HG03039 (cell line): Measurements from ENCODE around the gene CHADL.
A peak's percentile ranks its signal among the peaks of the same experiment; 100 is the strongest.
"Not testable (repeated sequence)": the region's sequence is repeated elsewhere in the genome, so short reads cannot be mapped to it uniquely, and the experiment has no call there.

ENCODE experiments used
- ATAC-seq: cut with Tn5 transposase; IDR thresholded peaks from one replicate; pipeline ENCODE4 v1.9.1; 2021; ENCODE audit warnings: mild to moderate bottlenecking, moderate library complexity; ENCODE audit not compliant: unreplicated experiment

CHADL gene

GRCh38 chr22:41197038-41197972, 43.4 kb downstream of the CHADL start:
- peak; percentile 71 for ATAC-seq

DNA sequence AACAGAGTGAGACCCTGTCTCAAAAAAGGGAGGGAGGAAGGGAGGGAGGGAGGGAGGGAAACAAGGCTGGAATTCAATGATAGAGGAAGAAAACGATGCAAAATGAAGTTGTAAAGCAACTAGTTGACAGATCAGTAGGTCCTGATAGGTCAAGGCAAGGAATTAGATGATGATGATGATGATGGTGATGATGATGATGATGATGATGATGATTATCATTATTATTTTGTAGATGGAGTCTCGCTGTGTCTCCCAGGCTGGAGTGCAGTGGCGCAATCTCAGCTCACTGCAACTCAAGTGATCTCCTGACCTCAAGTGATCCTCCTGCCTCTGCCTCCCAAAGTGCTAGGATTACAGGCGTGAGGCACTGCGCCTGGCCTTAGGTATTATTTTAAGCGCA, 46.9 kb downstream of the CHADL start:
- no peak for ATAC-seq

DNA sequence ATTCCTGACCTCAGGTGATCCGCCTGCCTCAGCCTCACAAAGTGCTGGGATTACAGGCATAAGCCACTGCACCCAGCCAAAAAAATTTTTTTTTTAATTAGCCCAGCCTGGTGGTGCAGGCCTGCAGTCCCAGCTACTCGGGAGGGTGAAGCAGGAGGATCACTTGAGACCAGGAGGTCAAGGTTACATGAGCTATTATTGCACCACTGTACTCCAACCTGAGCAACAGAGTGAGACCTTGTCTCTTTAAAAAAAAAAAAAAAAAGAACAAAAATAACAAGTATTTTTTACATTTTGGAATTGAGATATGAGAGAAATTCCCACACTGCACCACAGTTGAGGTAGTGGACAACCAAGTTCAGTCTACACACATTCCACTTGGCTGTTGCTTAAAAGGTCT, 49.3 kb downstream of the CHADL start:
- ATAC-seq, result no peak

DNA sequence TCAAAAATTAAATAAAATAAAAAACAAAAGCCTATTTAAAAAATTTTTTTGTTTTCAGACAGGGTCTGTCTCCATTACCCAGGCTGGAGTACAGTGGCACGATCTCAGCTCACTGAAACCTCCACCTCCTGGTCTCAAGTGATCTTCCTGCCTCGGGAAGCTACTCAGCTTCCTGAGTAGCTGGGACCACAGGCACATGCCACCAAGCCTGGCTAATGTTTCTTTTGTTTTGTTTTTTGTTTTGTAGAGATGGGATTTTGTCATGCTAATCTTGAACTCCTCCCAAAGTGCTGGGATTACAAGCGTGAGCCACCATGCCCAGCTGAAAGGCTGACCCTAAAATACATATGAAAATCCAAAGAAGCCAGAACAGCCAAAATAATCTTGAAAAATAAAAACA, 56.1 kb downstream of the CHADL start:
- ATAC-seq, result no peak

GRCh38 chr22:41181349-41182241, 59.1 kb downstream of the CHADL start:
- no peak for ATAC-seq

- no peak for ATAC-seq
Measured at GRCh38 chr22:41180926-41181325, 59.8 kb downstream of the CHADL start.

DNA sequence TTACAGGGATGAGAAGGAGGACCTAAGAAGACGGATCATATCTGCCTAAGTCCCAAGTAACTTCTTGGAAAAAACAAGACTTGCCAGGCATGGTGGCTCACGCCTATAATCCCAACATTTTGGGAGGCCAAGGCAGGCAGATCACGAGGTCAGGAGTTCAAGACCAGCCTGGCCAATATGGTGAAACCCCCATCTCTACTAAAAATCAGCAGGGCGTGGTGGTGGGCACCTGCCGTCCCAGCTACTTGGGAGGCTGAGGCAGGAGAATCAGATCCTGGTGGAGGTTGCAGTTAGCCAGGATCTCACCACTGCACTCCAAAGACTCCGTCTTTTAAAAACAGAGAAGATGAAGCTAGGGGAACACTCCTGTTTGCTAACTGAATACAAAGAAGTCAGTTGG, 60.4 kb downstream of the CHADL start:
- ATAC-seq, result not testable (repeated sequence)
